Caco-2 (cell line): ENCODE data around the gene ZP4. TPM values are rescaled to one million over a fixed set of nuclear protein-coding genes. Genes with fewer than 3 reads are reported as not detected.

Experiments
- BruUV-seq: library from RNA; stranded (reverse); fragments of 400-500 nt; replicated peaks from 2 replicates; lab custom pipeline; 2021; lab: Mats Ljungman, UMichigan
- CTCF ChIA-PET: fragments of 300-600 bp; sonication (Branson Sonifier 250); formaldehyde crosslinking; loops from one replicate; lab custom pipeline; 2022; ENCODE audit warnings: antibody characterized with exemption; lab: Charles Lee
- POLR2A ChIA-PET: fragments of 300-600 bp; sonication (Branson Sonifier 250); formaldehyde crosslinking; loops from one replicate; lab custom pipeline; 2022; ENCODE audit warnings: antibody characterized with exemption; lab: Charles Lee
- DNase-seq, 2 experiments: peaks; one replicate each; pipeline versions ENCODE4 v3.0.0 to v3.0.0-alpha.2; 2020 to 2022
- H3K27me3 ChIP-seq: replicated peaks from 2 replicates; pipeline ENCODE4 v1.6.0; 2011; ENCODE audit warnings: low read length; ENCODE audit not compliant: control insufficient read depth, insufficient read depth
- H3K36me3 ChIP-seq: 2 replicates; pipeline ENCODE4 v1.5.1; 2011; ENCODE audit warnings: low read length; ENCODE audit not compliant: control insufficient read depth, insufficient read depth
- H3K4me1 ChIP-seq: fragments of 250-450 bp; sonication (Bioruptor Pico); 2 replicates; pipeline ENCODE4 v1.5.1; 2020; ENCODE audit warnings: mild to moderate bottlenecking
- H3K4me3 ChIP-seq: 2 replicates; pipeline ENCODE4 v1.5.1; 2011; ENCODE audit warnings: low read depth, mild to moderate bottlenecking, control low read depth, low read length
- H3K9me3 ChIP-seq: fragments of 250-450 bp; sonication (Bioruptor Pico); 2 replicates; pipeline ENCODE4 v1.5.1; 2020; ENCODE audit warnings: mild to moderate bottlenecking, moderate library complexity
- H3K27ac Mint-ChIP-seq: one replicate; pipeline ENCODE4 v1.8.0; 2022; ENCODE audit warnings: mixed read lengths; ENCODE audit not compliant: unreplicated experiment
- H3K27me3 Mint-ChIP-seq: one replicate; pipeline ENCODE4 v1.8.0; 2022; ENCODE audit warnings: mixed read lengths; ENCODE audit not compliant: insufficient read depth, unreplicated experiment
- H3K36me3 Mint-ChIP-seq: one replicate; pipeline ENCODE4 v1.8.0; 2022; ENCODE audit warnings: mild to moderate bottlenecking, mixed read lengths; ENCODE audit not compliant: insufficient read depth, unreplicated experiment
- H3K4me1 Mint-ChIP-seq: one replicate; pipeline ENCODE4 v1.8.0; 2022; ENCODE audit warnings: low read depth, mixed read lengths; ENCODE audit not compliant: unreplicated experiment
- H3K4me3 Mint-ChIP-seq: one replicate; pipeline ENCODE4 v1.8.0; 2022; ENCODE audit warnings: mild to moderate bottlenecking, moderate library complexity, mixed read lengths; ENCODE audit not compliant: unreplicated experiment
- H3K9me3 Mint-ChIP-seq: one replicate; pipeline ENCODE4 v1.8.0; 2022; ENCODE audit warnings: mixed read lengths; ENCODE audit not compliant: unreplicated experiment
- CTCF ChIP-seq, 2 experiments: fragments of 200-600 bp in 1 of 2; IDR thresholded peaks; 1 replicate in 1 of 2; 2 replicates in 1 of 2; pipeline versions ENCODE4 v1.5.1 to v1.8.0; 2011 to 2022; ENCODE audit warnings: antibody characterized with exemption in 1 of 2, control low read depth in 1 of 2, inconsistent platforms in 1 of 2, low read depth in 1 of 2, low read length in 1 of 2, mild to moderate bottlenecking in 1 of 2, moderate library complexity in 1 of 2; ENCODE audit not compliant: insufficient read depth in 1 of 2, severe bottlenecking in 1 of 2, unreplicated experiment in 1 of 2
- intact Hi-C: fragments of 100-400 bp; cut with micrococcal nuclease; formaldehyde crosslinking; loops from one replicate; pipeline ENCODE4 v1.10.0; 2022; ENCODE audit not compliant: unreplicated experiment
- total RNA-seq: library from RNA; stranded (reverse); gene quantifications from 2 replicates; pipeline ENCODE4 v1.2.3, GENCODE V29; 2022

ZP4 gene
- total RNA-seq, 1 experiment from 2014 or later = not detected

- Mint-ChIP-seq H3K9me3 (no peaks in the 10 kb centered on the region), H3K36me3 (no peaks in the 10 kb centered on the region), H3K4me3 (no peak overlapping the region), H3K27me3 (no peaks in the 10 kb centered on the region), H3K27ac (no peak overlapping the region), H3K4me1 (no peaks in the 10 kb centered on the region)
- Histone ChIP-seq H3K4me1 (no peaks in the 10 kb centered on the region), H3K9me3 (no peaks in the 10 kb centered on the region), H3K36me3 (no peaks in the 10 kb centered on the region), H3K27me3 (no peaks in the 10 kb centered on the region), H3K4me3 (no peak overlapping the region)
- no TSS peak for BruUV-seq
- ChIA-PET POLR2A (no interaction called here), CTCF (interaction anchor here (0.5 kb wide), 1 partner anchor 50 kb away, joined by 3 read pairs; no protein-coding TSS in a partner anchor)
- intact Hi-C loops = no loop called here
- peak; percentile 40 to 60 for TF ChIP-seq CTCF (IDR thresholded peaks at IDR 0.05; ENCODE audit: insufficient read depth in 1 of 2, low read depth in 1 of 2, low read length in 1 of 2, severe bottlenecking in 1 of 2, unreplicated experiment in 1 of 2)
- peak in 1 of 2 experiments; percentile 40 for DNase-seq
These were observed 10.7 kb upstream of the ZP4 start for GRCh38 chr1:237901299-237901934.

GRCh38 chr1:237895630-237896029, 4.9 kb upstream of the ZP4 start:
- Histone ChIP-seq H3K9me3 (no peaks in the 10 kb centered on the region), H3K36me3 (no peaks in the 10 kb centered on the region), H3K4me3 (no peak overlapping the region), H3K27me3 (no peaks in the 10 kb centered on the region), H3K4me1 (no peaks in the 10 kb centered on the region)
- H3K27me3 Mint-ChIP-seq = no peaks in the 10 kb centered on the region
- no TSS peak for BruUV-seq
- POLR2A ChIA-PET = no interaction called here
- H3K36me3 Mint-ChIP-seq = no peaks in the 10 kb centered on the region
- DNase-seq = no peak
- H3K4me1 Mint-ChIP-seq = no peaks in the 10 kb centered on the region
- no peak overlapping the region for H3K27ac Mint-ChIP-seq
- CTCF ChIA-PET = no interaction called here
- H3K4me3 Mint-ChIP-seq = no peak overlapping the region
- intact Hi-C loops = no loop called here
- no peaks in the 10 kb centered on the region for H3K9me3 Mint-ChIP-seq
- no peak for TF ChIP-seq CTCF (IDR thresholded peaks at IDR 0.05; ENCODE audit: insufficient read depth in 1 of 2, low read depth in 1 of 2, low read length in 1 of 2, severe bottlenecking in 1 of 2, unreplicated experiment in 1 of 2)

- Mint-ChIP-seq H3K9me3 (no peaks in the 10 kb centered on the region), H3K4me1 (no peaks in the 10 kb centered on the region), H3K36me3 (no peaks in the 10 kb centered on the region), H3K4me3 (no peak overlapping the region), H3K27ac (no peak overlapping the region), H3K27me3 (peaks cover 4% of the 10 kb centered on the region)
- BruUV-seq = no TSS peak
- Histone ChIP-seq H3K4me1 (no peaks in the 10 kb centered on the region), H3K27me3 (no peaks in the 10 kb centered on the region), H3K4me3 (no peak overlapping the region), H3K36me3 (no peaks in the 10 kb centered on the region), H3K9me3 (no peaks in the 10 kb centered on the region)
- POLR2A ChIA-PET = no interaction called here
- DNase-seq = no peak
- CTCF ChIA-PET = no interaction called here
- no peak for TF ChIP-seq CTCF (IDR thresholded peaks at IDR 0.05; ENCODE audit: insufficient read depth in 1 of 2, low read depth in 1 of 2, low read length in 1 of 2, severe bottlenecking in 1 of 2, unreplicated experiment in 1 of 2)
- intact Hi-C loops = no loop called here
These were observed 3.4 kb upstream of the ZP4 start for GRCh38 chr1:237894131-237894530.
